GM11168 (cell line): Measurements from ENCODE around the gene EVX2.

ENCODE experiments used
- in situ Hi-C: fragments of 300-500 bp; cut with MboI; formaldehyde crosslinking; loops from one replicate; pipeline ENCODE4 v1.12.0; 2022; ENCODE audit warnings: low sequenced_read_pairs; ENCODE audit not compliant: unreplicated experiment

The EVX2 gene

GRCh38 chr2:176110415-176111308 lies 26.9 kb upstream of the EVX2 start:
- in situ Hi-C loops, result no loop called here

- in situ Hi-C loops, result no loop called here
Measured at GRCh38 chr2:176109946-176110345, 26.2 kb upstream of the EVX2 start.

GRCh38 chr2:176109192-176109901 lies 25.6 kb upstream of the EVX2 start:
- in situ Hi-C loops, result no loop called here

GRCh38 chr2:176107731-176108181 lies 24.0 kb upstream of the EVX2 start:
- in situ Hi-C loops, result no loop called here

- in situ Hi-C loops, result no loop called here
Measured at GRCh38 chr2:176106581-176107539, 23.1 kb upstream of the EVX2 start, which contains the start of gene HOXD11. TSS of gene HOXD11 (plus strand) at chr2:176107280. CDS start at chr2:176107356, 76 bp downstream.

GRCh38 chr2:176105730-176106580 lies 22.2 kb upstream of the EVX2 start:
- in situ Hi-C loops, result no loop called here

GRCh38 chr2:176105078-176105729 lies 21.4 kb upstream of the EVX2 start:
- in situ Hi-C loops, result no loop called here

- in situ Hi-C loops, result no loop called here
Measured at GRCh38 chr2:176104316-176105077, 20.7 kb upstream of the EVX2 start.

GRCh38 chr2:176103742-176104315 lies 20.1 kb upstream of the EVX2 start:
- in situ Hi-C loops, result no loop called here

GRCh38 chr2:176103194-176103593 lies 19.4 kb upstream of the EVX2 start:
- in situ Hi-C loops, result no loop called here

- in situ Hi-C loops, result no loop called here
Measured at GRCh38 chr2:176102309-176102866, 18.6 kb upstream of the EVX2 start.

- in situ Hi-C loops, result no loop called here
Measured at GRCh38 chr2:176101842-176102241, 18.1 kb upstream of the EVX2 start.

- in situ Hi-C loops, result no loop called here
Measured at GRCh38 chr2:176101216-176101830, 17.6 kb upstream of the EVX2 start.

GRCh38 chr2:176100547-176101140 lies 16.9 kb upstream of the EVX2 start:
- in situ Hi-C loops, result no loop called here

GRCh38 chr2:176099728-176100546 lies 16.2 kb upstream of the EVX2 start, which contains the start of gene HOXD12:
TSS of gene HOXD12 (plus strand) at chr2:176099795. CDS start at chr2:176099802, 7 bp downstream.
- in situ Hi-C loops, result loop anchor here (5.0 kb wide), 1 partner anchor 423 kb away; no protein-coding TSS in a partner anchor
